DOHH2 (cell line): ENCODE data around the gene FRMD7.

ENCODE experiments used
- EZH2phosphoT487 ChIP-seq: fragments of 200-600 bp; sonication (generic); IDR thresholded peaks from 2 replicates; pipeline ENCODE4 v1.6.1; 2017; ENCODE audit warnings: borderline replicate concordance, mild to moderate bottlenecking, antibody characterized with exemption, low read length, moderate library complexity, mixed read lengths
- TF ChIP-seq, protein P1 (sequence below): fragments of 200-600 bp; sonication (generic); IDR thresholded peaks from one replicate; pipeline ENCODE4 v1.5.1; 2014; ENCODE audit warnings: antibody characterized with exemption, mild to moderate bottlenecking, low read depth, low read length; ENCODE audit not compliant: poor library complexity, severe bottlenecking

DNA sequence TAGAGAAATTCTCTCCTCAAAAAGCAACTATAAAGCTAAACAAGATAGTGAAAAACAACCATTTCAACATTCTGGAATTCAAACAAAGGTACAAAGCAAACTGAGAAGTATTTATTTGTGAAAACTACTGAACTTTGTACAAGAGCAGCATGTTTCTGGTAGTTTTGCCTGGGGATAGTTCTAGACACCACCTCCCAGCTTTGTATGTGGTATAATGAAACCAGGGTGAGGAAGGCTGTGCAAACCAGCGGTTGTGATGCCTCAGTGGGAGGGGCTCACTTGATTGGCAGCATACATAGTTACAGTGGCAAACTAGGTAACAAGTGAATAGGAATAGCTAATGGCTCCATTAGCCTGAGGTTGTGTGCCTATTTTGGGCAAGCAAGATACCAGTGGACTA, 18.6 kb upstream of the FRMD7 start:
- TF ChIP-seq, protein P1, sequence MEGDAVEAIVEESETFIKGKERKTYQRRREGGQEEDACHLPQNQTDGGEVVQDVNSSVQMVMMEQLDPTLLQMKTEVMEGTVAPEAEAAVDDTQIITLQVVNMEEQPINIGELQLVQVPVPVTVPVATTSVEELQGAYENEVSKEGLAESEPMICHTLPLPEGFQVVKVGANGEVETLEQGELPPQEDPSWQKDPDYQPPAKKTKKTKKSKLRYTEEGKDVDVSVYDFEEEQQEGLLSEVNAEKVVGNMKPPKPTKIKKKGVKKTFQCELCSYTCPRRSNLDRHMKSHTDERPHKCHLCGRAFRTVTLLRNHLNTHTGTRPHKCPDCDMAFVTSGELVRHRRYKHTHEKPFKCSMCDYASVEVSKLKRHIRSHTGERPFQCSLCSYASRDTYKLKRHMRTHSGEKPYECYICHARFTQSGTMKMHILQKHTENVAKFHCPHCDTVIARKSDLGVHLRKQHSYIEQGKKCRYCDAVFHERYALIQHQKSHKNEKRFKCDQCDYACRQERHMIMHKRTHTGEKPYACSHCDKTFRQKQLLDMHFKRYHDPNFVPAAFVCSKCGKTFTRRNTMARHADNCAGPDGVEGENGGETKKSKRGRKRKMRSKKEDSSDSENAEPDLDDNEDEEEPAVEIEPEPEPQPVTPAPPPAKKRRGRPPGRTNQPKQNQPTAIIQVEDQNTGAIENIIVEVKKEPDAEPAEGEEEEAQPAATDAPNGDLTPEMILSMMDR: no peak
- TF ChIP-seq EZH2phosphoT487: no peak
